ENCODE measurements around the gene BCOR.
A peak's percentile ranks its signal among the peaks of the same experiment; 100 is the strongest.

BCOR gene

DNA sequence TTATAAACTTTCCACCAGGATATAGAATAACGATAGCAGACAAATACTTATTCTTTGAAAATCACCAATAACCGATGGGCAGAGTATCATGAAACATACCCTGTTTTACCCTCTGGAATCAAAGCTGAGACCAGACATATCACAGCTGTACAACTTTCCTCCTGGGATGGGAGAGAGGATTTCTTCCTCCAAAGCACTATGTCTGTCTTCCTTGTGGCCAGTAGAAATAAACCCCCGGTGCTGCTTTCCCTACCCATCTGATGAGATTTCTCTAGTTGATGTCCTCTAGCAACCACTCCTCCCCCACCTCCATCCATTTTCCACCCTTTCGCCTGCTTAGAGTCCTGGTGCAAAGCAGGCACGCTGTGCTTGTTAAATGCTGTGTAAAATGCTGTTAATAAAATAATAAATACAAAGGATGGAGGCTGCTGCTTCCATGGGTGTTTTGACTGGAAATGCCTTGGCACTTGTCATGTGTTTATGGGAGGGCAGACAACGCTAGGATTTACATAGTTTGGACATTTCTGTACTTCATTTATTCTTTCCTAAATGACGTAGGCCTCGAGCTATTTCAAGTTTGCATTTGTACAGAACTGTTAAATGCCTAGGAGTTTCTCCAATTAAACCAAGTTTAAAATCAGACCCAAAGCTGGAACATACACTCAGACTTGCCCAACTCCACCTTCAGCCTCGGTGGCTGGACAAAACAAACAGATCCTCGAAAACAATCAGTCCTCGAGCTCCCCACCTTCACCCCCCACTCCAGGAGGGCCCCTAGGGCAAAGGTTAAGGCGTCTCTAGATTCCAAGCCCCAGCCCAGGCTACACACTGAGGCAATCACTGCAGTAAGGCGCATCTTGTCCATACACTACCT, 10.1 kb downstream of the BCOR start:
- peaks cover 69% of the 10 kb centered on the region for H3K4me1 ChIP-seq (ENCODE audit: control insufficient read depth, low read depth, low read length)
- no peak overlapping the region for H3K9ac ChIP-seq (ENCODE audit: low read length)
- no peaks in the 10 kb centered on the region for H3K36me3 ChIP-seq (ENCODE audit: control insufficient read depth, low read depth, low read length)

DNA sequence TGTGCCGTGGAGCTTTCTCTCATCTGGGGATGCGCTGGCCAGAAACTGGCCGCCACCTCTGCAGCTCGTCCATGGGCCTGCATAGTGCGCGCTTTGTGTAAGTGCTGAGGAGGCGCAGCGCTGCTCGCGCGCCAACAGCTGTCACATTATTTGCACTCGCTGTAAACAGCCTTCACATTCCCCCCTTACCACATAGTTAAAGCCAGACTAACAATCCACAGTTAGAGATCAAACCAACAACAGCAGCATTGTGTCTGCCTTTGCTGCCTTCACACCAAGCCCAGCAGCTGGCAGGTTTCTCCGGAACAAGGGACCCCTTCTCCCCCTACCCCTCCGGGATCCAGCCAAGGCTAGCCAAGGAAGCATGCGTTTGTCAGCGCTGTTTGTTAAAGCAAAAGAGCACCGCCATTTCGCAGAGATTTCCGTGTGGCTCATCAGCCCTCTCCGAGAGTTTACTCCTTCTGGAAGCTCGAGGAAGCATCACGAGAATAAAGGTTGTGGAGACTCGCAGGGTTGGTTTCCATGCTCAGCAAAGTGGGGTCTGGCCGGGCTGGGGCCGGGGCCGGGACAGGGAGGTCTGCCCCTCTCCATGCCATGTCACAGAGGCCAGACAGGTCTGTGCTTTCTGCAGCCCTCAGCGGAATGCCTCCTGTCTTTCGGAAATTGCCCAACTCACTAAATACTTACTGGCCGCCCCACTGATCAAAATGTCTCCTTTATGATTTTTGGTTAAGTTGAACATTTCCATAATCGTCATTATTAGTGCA, 11.0 kb downstream of the BCOR start:
- Histone ChIP-seq H3K27me3 (ENCODE audit: control insufficient read depth, insufficient read depth, low read length) (peaks cover 94% of the 10 kb centered on the region), H3K4me3 (ENCODE audit: low read length) (peak overlapping the region; percentile 76), H3K36me3 (ENCODE audit: control insufficient read depth, low read depth, low read length) (no peaks in the 10 kb centered on the region), H3K4me1 (ENCODE audit: control insufficient read depth, low read depth, low read length) (peaks cover 74% of the 10 kb centered on the region), H3K27ac (ENCODE audit: low read length) (no peak overlapping the region), H3K9ac (ENCODE audit: low read length) (no peak overlapping the region), H3K9me3 (ENCODE audit: control insufficient read depth, low read depth, low read length) (no peaks in the 10 kb centered on the region)

More for the DNA sequence above, 10.1 kb downstream of the BCOR start:
- no peaks in the 10 kb centered on the region for H3K9me3 ChIP-seq (ENCODE audit: control insufficient read depth, low read depth, low read length)
- H3K27ac ChIP-seq (ENCODE audit: low read length) = no peak overlapping the region
- peaks cover 91% of the 10 kb centered on the region for H3K27me3 ChIP-seq (ENCODE audit: control insufficient read depth, insufficient read depth, low read length)
- H3K4me3 ChIP-seq (ENCODE audit: low read length) = peak overlapping the region; percentile 76

DNA sequence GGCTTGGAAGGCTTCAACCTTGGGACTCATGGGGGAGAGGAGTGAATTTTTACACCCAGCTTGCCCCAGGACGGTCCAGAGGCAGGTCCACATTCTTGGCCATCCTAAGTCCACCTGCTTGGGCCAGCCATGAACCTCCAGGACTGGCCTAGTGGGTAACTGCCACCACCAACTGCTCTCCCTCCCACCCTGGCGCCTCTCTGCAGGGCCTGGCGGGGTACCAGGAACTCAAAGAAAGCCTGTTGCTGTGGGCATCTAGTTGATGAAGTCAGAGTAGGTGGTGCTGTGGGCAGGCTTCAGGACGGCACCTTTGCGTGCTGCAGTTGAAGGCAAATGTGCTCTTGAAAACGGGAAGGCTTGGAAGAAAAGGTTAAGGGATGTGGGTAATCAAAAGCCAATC, 12.0 kb downstream of the BCOR start:
- Histone ChIP-seq H3K9me3 (ENCODE audit: control insufficient read depth, low read depth, low read length) (no peaks in the 10 kb centered on the region), H3K4me3 (ENCODE audit: low read length) (peak overlapping the region; percentile 76), H3K9ac (ENCODE audit: low read length) (no peak overlapping the region), H3K27me3 (ENCODE audit: control insufficient read depth, insufficient read depth, low read length) (peaks cover 85% of the 10 kb centered on the region), H3K4me1 (ENCODE audit: control insufficient read depth, low read depth, low read length) (peaks cover 84% of the 10 kb centered on the region), H3K27ac (ENCODE audit: low read length) (no peak overlapping the region), H3K36me3 (ENCODE audit: control insufficient read depth, low read depth, low read length) (no peaks in the 10 kb centered on the region)

GRCh38 chrX:40085102-40085551, 12.6 kb downstream of the BCOR start:
- no peak overlapping the region for H3K27ac ChIP-seq (ENCODE audit: low read length)
- peaks cover 82% of the 10 kb centered on the region for H3K27me3 ChIP-seq (ENCODE audit: control insufficient read depth, insufficient read depth, low read length)
- no peak overlapping the region for H3K9ac ChIP-seq (ENCODE audit: low read length)
- H3K9me3 ChIP-seq (ENCODE audit: control insufficient read depth, low read depth, low read length) = no peaks in the 10 kb centered on the region
- H3K36me3 ChIP-seq (ENCODE audit: control insufficient read depth, low read depth, low read length) = no peaks in the 10 kb centered on the region
- peaks cover 84% of the 10 kb centered on the region for H3K4me1 ChIP-seq (ENCODE audit: control insufficient read depth, low read depth, low read length)
- H3K4me3 ChIP-seq (ENCODE audit: low read length) = peak overlapping the region; percentile 76

- Histone ChIP-seq H3K36me3 (ENCODE audit: control insufficient read depth, low read depth, low read length) (no peaks in the 10 kb centered on the region), H3K9ac (ENCODE audit: low read length) (no peak overlapping the region), H3K9me3 (ENCODE audit: control insufficient read depth, low read depth, low read length) (no peaks in the 10 kb centered on the region), H3K27me3 (ENCODE audit: control insufficient read depth, insufficient read depth, low read length) (peaks cover 77% of the 10 kb centered on the region), H3K4me3 (ENCODE audit: low read length) (peak overlapping the region; percentile 76), H3K4me1 (ENCODE audit: control insufficient read depth, low read depth, low read length) (peaks cover 84% of the 10 kb centered on the region), H3K27ac (ENCODE audit: low read length) (no peak overlapping the region)
These were observed 13.2 kb downstream of the BCOR start for GRCh38 chrX:40084471-40085101.

- Histone ChIP-seq H3K27me3 (ENCODE audit: control insufficient read depth, insufficient read depth, low read length) (peaks cover 71% of the 10 kb centered on the region), H3K36me3 (ENCODE audit: control insufficient read depth, low read depth, low read length) (no peaks in the 10 kb centered on the region), H3K4me1 (ENCODE audit: control insufficient read depth, low read depth, low read length) (peaks cover 84% of the 10 kb centered on the region), H3K4me3 (ENCODE audit: low read length) (peak overlapping the region; percentile 76), H3K9me3 (ENCODE audit: control insufficient read depth, low read depth, low read length) (no peaks in the 10 kb centered on the region), H3K9ac (ENCODE audit: low read length) (no peak overlapping the region), H3K27ac (ENCODE audit: low read length) (no peak overlapping the region)
These were observed 13.8 kb downstream of the BCOR start for GRCh38 chrX:40083979-40084359.

GRCh38 chrX:40083120-40083978, 14.4 kb downstream of the BCOR start:
- Histone ChIP-seq H3K27me3 (ENCODE audit: control insufficient read depth, insufficient read depth, low read length) (peaks cover 66% of the 10 kb centered on the region), H3K4me3 (ENCODE audit: low read length) (peak overlapping the region; percentile 76), H3K9me3 (ENCODE audit: control insufficient read depth, low read depth, low read length) (no peaks in the 10 kb centered on the region), H3K36me3 (ENCODE audit: control insufficient read depth, low read depth, low read length) (no peaks in the 10 kb centered on the region), H3K4me1 (ENCODE audit: control insufficient read depth, low read depth, low read length) (peaks cover 82% of the 10 kb centered on the region), H3K27ac (ENCODE audit: low read length) (no peak overlapping the region), H3K9ac (ENCODE audit: low read length) (no peak overlapping the region)

GRCh38 chrX:40082447-40083119, 15.2 kb downstream of the BCOR start:
- H3K4me3 ChIP-seq (ENCODE audit: low read length) = peak overlapping the region; percentile 76
- no peak overlapping the region for H3K27ac ChIP-seq (ENCODE audit: low read length)
- no peaks in the 10 kb centered on the region for H3K9me3 ChIP-seq (ENCODE audit: control insufficient read depth, low read depth, low read length)
- no peak overlapping the region for H3K9ac ChIP-seq (ENCODE audit: low read length)
- H3K36me3 ChIP-seq (ENCODE audit: control insufficient read depth, low read depth, low read length) = peaks cover 6% of the 10 kb centered on the region
- H3K4me1 ChIP-seq (ENCODE audit: control insufficient read depth, low read depth, low read length) = peaks cover 74% of the 10 kb centered on the region
- peaks cover 59% of the 10 kb centered on the region for H3K27me3 ChIP-seq (ENCODE audit: control insufficient read depth, insufficient read depth, low read length)

GRCh38 chrX:40081679-40082068, 16.1 kb downstream of the BCOR start:
- H3K27me3 ChIP-seq (ENCODE audit: control insufficient read depth, insufficient read depth, low read length) = peaks cover 50% of the 10 kb centered on the region
- peaks cover 15% of the 10 kb centered on the region for H3K36me3 ChIP-seq (ENCODE audit: control insufficient read depth, low read depth, low read length)
- H3K27ac ChIP-seq (ENCODE audit: low read length) = no peak overlapping the region
- no peak overlapping the region for H3K9ac ChIP-seq (ENCODE audit: low read length)
- H3K9me3 ChIP-seq (ENCODE audit: control insufficient read depth, low read depth, low read length) = no peaks in the 10 kb centered on the region
- peak overlapping the region; percentile 41 for H3K4me3 ChIP-seq (ENCODE audit: low read length)
- H3K4me1 ChIP-seq (ENCODE audit: control insufficient read depth, low read depth, low read length) = peaks cover 65% of the 10 kb centered on the region

- Histone ChIP-seq H3K27ac (ENCODE audit: low read length) (no peak overlapping the region), H3K4me3 (ENCODE audit: low read length) (peak overlapping the region; percentile 41), H3K27me3 (ENCODE audit: control insufficient read depth, insufficient read depth, low read length) (peaks cover 44% of the 10 kb centered on the region), H3K9me3 (ENCODE audit: control insufficient read depth, low read depth, low read length) (no peaks in the 10 kb centered on the region), H3K36me3 (ENCODE audit: control insufficient read depth, low read depth, low read length) (peaks cover 21% of the 10 kb centered on the region), H3K4me1 (ENCODE audit: control insufficient read depth, low read depth, low read length) (peaks cover 63% of the 10 kb centered on the region), H3K9ac (ENCODE audit: low read length) (no peak overlapping the region)
These were observed 16.7 kb downstream of the BCOR start for GRCh38 chrX:40080894-40081678.
